H1 (cell line): ENCODE data around the gene PGBD5. TPM values are rescaled to one million over a fixed set of nuclear protein-coding genes. Genes with fewer than 3 reads are reported as not detected.

Experiments
- BACH1 ChIP-seq: IDR thresholded peaks from 2 replicates; pipeline ENCODE4 v1.6.1; 2012; ENCODE audit warnings: low read length, improper control_type of control experiment
- polyA plus RNA-seq, 7 experiments: library from polyadenylated mRNA; depleted of rRNA in 3 of 7; stranded (reverse) in 5 of 7; unstranded in 2 of 7; fragments of >200 nt in 5 of 7; fragments of 200-250 nt in 2 of 7; gene quantifications; 1 replicate in 5 of 7; 2 replicates in 1 of 7; 4 replicates in 1 of 7; pipeline versions ENCODE4 v1.2.1 to v1.2.3, GENCODE V29; 2011 to 2013; ENCODE audit warnings: missing spikeins in 2 of 7, mixed read lengths in 2 of 7
- total RNA-seq: library from RNA; stranded (reverse); fragmentation: NEBNext Ultra II Directional; extraction: Animal tissue kit (Norgen Biotek cat#: 25700); gene quantifications from 2 replicates; pipeline ENCODE4 v1.2.1, GENCODE V29; 2021
- TF ChIP-seq, protein P1 (sequence below): IDR thresholded peaks from 2 replicates; pipeline ENCODE4 v1.6.1; 2012; ENCODE audit warnings: low read length, inconsistent platforms

Gene PGBD5
- total and polyA plus RNA-seq, 2 of the 8 experiments (the other 6 are each of a cell fraction or from before 2014, with no cell fraction given) = 16.3 to 18.4 TPM

DNA sequence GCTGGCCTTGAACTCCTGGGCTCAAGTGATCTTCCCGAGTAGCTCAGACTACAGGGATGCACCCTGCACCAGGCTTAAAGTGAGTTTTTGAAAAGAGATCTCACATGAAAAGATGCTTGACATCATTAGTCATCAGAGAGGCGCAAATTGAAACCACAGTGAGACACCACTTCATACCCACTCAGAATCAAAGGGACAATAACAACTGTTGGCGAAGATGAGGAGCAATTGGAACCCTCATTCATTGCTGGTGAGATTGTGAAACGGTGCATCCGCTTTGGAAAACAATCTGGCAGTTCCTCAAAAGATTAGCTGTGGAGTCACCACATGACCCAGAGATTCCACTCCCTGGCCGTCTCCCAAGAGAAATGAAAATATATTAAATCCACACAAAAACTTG, 122.3 kb downstream of the PGBD5 start (continued):
- TF ChIP-seq, protein P1, sequence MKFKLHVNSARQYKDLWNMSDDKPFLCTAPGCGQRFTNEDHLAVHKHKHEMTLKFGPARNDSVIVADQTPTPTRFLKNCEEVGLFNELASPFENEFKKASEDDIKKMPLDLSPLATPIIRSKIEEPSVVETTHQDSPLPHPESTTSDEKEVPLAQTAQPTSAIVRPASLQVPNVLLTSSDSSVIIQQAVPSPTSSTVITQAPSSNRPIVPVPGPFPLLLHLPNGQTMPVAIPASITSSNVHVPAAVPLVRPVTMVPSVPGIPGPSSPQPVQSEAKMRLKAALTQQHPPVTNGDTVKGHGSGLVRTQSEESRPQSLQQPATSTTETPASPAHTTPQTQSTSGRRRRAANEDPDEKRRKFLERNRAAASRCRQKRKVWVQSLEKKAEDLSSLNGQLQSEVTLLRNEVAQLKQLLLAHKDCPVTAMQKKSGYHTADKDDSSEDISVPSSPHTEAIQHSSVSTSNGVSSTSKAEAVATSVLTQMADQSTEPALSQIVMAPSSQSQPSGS = no peak
- TF ChIP-seq BACH1 = no peak
